Measurements from ENCODE around the gene NRXN3.
A peak's percentile ranks its signal among the peaks of the same experiment; 100 is the strongest.

Gene NRXN3

GRCh38 chr14:78598046-78598920 lies 428.1 kb downstream of the NRXN3 start:
- DNase-seq: peak; percentile 72

DNA sequence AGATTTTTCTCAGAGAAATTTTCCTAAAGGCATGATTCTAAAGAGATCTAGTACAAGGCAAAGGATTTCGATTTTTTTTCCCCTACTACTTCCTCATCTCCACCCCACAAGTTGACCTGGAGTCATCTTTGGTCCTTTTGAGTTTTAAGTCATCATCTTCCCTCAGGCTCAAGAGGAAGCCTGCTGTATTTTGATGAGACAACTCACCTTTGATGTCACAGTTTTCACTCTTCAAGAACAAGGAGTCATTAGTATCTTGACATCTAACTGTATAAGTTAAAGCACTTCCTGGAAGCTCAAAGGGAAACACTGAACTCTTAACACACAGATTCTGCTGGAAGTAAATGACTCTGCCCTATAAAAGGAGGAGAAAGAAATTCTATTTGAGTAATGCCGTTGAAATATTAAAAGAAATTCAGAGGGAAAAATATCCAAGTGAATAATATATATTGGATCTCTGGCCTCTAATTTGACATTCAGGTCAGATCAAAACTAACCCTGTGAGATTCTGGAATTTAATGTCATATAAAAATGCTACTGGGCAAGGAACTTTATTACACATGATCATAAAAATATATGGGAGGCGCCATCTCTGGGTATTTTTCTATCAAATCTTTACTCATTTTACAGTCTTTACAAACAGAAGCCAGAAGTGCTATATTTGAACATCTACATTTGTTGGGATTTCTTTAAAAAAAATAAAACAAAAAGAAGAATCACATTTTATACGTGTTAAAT lies 435.0 kb downstream of the NRXN3 start:
- DNase-seq: no peak

DNA sequence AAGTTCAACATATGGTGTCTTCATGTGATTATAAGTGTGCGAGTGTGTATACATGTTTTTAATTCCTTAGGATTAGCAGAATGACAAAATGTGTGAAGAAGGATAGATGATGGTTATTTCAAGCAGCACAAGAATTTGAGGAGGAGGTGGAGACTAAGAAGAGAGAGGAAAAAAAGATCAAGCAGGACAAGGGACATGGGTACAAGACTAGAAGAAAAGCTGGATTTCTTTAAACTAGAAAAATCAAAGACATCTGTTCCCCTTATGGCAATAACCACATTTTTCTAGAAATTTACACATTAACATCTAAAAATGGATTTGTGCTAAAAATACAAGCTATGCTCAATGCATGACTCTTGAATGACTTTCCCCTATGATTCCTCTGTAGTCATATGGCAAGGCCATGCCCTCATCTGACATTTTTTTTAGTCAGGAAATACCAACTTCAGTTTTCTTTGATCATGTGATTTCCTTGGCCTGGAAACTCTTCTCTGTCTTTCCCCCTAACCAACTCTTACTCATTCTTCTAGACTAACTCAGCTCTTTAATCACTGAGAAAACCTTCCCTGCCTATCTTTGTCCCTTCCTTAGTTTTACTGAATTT lies 435.8 kb downstream of the NRXN3 start:
- no peak for DNase-seq

GRCh38 chr14:78608998-78609787 lies 439.0 kb downstream of the NRXN3 start:
- DNase-seq: no peak

- peak; percentile 26 for DNase-seq
These were observed 440.8 kb downstream of the NRXN3 start for GRCh38 chr14:78610994-78611393.

DNA sequence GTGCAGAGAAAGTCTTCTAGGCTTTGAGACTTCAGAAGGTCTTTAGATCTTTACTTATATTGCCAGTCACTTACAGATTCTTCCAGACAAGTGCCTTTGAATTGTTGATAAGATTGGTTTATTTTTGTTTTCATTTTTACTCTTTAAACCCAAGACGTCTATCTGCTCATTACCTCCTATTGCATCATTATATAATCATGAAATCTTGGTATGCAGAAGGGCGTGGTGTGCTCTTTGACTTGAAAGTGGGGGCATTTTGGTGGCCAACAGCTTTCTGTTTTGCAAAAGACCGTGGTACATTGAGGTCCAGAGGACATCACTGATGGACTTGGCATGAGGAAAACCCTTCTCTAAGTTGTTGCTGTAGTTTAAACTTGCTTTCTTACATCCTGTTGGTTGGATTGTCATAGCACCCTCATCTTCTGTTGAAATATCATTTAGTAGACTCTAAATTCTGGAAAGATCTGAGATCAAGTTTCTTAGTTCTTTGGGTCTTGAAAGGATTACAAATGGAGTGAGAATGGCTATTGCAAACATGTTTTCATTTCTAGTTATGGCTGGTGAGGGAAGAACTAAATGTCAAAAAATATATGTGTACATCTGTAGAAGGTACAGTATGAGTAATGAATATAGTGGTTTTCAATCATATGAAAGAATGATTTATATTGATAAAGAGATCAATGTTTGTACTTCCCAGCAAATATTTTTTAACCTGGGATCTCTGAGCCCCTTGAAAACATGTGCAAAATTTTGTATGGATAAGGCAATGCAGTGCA lies 441.8 kb downstream of the NRXN3 start:
- DNase-seq: no peak

DNA sequence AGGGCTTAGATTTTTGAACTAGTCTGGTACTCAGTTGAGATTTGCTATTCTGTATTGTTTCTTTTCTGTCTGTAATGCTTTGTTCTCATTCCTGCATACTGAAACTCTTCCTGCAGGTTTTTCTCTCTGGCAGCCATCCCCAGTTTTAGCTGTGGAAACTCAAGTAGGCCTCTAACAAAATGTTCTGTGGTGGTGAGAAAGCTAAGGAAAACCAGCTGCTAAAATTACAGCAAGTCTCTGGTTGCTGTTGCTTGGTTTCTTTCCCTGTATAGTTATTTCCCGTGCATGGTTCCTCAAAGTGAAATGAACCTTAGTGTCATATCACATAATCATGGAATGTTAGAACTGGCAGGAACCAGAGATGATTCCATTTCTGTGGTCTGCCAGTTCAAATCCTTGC lies 442.5 kb downstream of the NRXN3 start:
- DNase-seq: no peak

GRCh38 chr14:78614593-78614992 lies 444.4 kb downstream of the NRXN3 start:
- DNase-seq: peak; percentile 49

DNA sequence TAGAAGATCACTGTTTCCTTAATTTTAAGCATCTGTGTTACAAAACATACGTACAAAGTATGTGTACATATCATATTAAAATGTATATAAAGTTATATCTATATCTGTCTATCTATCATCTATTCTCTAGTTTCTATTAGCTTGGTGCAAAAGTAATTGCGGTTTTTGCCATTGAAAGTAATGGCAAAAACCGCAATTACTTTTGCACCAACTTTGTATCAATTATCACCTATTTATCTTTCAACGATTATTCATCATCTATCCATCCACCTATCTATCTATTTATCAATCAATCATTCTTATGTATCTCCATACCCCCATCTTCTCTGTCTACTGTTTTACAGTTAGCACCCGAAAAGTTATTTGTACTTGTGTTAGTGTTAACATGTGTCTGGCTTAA lies 447.6 kb downstream of the NRXN3 start:
- no peak for DNase-seq

DNA sequence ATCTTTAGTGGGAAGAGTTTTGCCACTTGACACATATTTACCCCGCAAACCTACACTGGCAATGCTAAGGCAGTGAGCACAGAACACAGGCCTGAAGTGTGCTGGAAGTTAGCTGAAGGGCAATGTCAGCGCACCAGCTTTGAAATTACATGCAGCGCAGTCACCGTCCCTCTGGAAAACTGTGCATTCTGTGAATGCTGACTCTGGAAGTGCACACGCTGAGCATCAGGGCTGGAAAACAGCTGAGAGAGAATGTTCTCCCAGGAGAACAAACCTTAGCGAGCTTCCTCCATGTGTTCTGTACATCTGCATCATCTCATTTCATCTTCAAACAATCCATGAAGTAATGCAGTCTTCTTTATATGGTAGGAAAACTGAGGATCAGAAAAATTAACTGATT lies 448.2 kb downstream of the NRXN3 start:
- no peak for DNase-seq

DNA sequence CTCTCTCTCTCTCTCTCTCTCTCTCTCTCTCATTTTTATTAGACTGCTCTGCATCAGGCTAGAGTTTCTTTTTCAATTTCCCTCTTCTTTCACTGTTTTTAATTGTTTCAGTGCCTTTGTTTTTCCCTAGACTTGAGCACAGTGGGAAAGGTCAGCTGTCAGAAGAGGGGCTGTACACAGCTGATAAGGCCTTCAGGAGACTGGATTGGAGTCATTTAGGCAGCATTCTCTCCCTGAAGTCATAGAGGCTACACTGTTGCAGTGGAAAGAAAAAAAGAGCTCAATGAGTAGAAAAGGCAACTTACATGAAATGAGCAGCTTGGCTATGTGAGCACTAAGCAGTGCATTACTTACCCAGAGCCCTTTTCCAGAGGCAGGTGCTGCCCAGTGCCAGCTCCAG lies 456.9 kb downstream of the NRXN3 start:
- no peak for DNase-seq

DNA sequence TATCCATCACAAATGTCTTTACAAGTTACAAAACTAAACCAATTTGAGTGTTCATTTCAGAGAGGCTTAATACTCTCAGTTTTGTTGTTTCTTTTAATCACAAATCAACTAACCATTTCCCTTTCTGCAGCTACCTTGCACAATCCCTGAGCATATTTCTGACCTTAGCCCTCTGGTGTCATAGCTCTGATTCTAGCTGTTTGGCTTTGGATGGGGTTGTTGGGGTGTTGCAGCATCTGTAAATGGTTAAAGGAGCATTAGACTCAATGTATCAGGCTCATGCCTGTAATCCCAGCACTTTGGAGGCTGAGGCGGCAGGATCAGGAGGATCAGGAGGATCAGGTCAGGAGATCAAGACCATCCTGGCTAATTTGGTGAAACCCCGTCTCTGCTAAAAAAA lies 461.4 kb downstream of the NRXN3 start:
- no peak for DNase-seq

DNA sequence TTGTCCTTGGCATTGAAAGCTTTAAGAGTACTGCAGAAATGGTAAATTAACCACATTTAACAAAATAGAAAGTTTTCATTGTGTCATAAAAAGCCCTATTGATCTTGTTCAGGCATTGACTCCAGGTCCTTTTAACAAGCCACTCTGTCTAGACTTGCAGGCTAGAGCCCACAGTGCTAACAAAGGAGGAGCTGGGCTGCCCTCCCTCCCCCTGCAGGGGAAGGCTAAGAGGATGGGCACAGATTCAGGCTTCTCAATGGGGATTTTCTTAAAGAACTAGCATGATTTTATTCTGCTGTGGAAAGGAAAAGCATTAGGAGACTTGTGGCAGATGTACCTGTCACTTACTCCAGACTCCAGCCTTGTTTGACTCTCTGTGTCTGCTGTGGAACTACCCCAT lies 463.6 kb downstream of the NRXN3 start:
- DNase-seq: peak; percentile 42

DNA sequence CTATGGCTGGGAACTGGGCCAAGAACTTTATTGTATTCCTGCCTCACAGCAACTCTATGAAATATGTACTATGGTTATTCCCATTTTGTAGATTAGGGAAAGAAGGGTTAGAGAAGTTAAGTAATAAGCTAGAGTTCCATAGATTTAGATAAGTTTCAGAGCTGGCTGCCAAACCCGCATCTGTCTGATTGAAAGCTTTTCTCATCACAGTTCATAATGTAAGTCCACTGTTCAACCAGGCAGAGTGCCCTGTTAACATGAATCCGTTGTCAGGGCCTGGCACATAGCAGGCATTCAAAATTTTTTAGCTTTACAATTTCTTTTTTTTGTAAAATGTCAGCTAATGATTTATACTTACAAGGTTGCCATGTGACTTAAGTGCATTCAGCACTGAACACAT lies 467.3 kb downstream of the NRXN3 start:
- no peak for DNase-seq

DNA sequence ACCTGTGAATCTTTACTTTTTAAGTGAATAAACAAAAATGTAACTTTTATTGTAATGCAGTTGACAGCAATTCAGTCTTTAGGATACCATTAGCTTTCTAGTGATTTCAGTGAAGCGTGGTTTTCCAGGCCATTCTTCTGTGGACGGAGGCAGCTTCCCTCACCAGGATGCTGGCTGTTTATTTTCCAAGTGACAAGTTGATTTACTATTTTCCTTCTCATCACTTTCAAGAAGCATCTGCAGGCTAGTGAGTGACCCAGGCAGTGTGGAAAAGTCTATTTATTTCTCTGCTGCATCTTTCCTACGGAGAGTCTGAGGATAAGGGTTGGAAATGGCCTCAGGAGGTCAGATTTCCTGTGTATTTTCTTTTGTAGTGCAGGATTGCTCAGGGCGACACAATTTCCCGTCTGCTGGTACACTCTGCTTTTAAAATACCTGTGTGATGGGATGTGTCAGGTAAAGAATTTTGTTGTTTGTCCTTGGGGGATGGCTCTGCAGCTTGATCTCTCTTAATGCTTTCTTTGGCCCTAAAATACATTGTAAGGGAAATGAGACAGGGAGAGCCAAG lies 467.8 kb downstream of the NRXN3 start:
- DNase-seq: no peak

DNA sequence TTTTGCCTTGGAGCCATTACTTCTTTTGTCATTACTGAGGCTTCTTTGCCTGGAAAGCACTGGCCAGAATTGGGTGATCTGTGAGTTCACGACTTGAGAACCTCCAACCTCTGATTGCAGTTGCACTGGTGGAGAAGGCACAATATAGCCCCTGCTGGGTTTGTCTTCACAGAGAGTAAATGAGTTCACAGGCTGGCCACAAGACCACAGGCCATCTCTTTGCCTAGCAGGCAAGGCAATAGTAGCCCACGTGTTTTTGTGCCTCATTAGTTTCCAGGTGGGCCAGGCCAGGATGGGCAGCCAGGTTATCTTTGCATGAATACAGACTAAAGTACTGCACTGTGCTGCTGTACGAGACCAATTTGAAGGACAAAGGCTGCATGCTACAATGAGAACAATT lies 468.8 kb downstream of the NRXN3 start:
- no peak for DNase-seq

DNA sequence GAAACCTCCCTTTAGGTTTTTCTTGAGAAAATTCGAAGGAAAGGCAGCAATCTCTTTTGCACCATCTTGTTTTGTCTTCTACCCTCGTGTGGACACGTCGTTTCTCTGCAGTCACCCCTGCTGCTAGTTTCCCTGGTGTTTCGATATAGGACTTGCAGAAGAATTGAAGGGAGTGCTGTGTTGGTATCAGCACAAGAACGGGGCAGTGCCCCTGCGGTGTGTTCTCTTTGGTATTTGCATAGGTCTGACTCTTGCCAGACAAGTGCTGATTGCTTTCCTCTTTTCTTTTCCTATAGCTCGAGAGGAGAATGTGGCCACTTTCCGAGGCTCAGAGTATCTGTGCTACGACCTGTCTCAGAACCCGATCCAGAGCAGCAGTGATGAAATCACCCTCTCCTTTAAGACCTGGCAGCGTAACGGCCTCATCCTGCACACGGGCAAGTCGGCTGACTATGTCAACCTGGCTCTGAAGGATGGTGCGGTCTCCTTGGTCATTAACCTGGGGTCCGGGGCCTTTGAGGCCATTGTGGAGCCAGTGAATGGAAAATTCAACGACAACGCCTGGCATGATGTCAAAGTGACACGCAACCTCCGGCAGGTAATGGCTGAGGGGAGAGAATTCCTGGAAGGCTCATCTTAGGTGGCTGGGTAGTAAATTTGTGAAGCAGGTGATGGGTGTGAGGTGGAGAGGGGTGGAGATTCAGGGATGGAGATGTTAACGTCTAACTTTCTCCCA lies 474.8 kb downstream of the NRXN3 start:
- no peak for DNase-seq

GRCh38 chr14:78652727-78653126 lies 482.6 kb downstream of the NRXN3 start:
- DNase-seq: no peak

DNA sequence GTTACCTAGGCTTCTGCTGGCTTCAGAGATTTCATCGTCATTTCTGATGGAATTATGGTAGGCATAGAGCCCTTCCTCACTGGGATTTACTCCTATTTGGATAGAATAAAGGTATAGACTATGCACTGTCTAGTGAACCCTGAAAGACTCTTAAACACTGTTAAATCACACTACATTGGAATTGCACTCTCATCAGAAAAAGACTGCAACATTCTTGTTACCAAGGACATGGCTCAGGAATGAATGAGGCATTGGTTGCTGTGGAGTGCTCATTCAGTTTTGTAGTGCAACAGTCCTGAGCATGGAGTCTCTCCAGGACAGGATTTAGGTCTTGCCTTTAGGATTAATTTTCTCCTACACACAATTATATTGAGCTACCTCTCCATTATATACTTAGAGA lies 483.0 kb downstream of the NRXN3 start:
- DNase-seq: no peak

- no peak for DNase-seq
These were observed 487.3 kb downstream of the NRXN3 start for GRCh38 chr14:78657451-78657850.

DNA sequence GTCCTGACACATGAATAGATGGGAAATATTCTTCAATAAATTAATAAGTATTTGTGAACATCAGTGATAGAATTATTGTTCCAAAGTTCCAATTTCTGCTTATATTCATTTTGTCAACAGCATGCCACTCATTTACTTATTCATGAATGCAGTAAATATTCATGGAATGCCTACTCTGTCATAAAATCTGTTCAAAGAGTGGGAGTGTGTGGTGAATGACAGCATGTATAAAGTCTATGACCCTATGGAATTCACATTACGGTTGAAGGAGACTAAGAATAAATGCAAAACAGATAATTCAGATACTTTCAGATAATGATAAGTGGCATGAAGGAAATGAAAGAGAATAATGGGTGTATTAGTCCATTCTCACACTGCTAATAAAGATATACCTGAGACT lies 494.7 kb downstream of the NRXN3 start:
- no peak for DNase-seq

Measured in NCI-H1436 (cell line).